HG03521 (cell line): ENCODE measurements around the gene DPP10.
"Not testable (repeated sequence)": the region's sequence is repeated elsewhere in the genome, so short reads cannot be mapped to it uniquely, and the experiment has no call there.

Experiments used
- ATAC-seq: cut with Tn5 transposase; IDR thresholded peaks from one replicate; pipeline ENCODE4 v1.9.1; 2021; ENCODE audit warnings: mild to moderate bottlenecking, moderate library complexity; ENCODE audit not compliant: unreplicated experiment

DPP10 gene

DNA sequence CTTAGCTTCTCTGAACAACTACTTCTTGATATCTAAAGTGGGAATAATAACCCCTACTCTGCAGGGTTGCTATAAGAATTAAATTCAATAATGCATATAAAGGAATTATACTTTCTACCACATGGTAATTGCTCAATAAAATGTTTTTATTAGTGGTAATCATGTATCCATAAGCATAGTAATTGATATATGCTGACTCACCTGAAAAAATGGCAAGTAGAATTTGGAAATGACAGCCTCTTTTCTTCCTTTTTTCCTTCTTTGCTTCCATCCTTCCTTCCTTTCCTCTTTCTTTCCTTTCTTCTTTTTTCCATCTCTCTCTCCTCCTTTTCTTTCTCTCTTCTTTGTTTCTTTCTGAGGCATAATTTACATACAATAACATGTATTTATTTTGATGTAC is 65.3 kb downstream of the DPP10 start:
- ATAC-seq: no peak

DNA sequence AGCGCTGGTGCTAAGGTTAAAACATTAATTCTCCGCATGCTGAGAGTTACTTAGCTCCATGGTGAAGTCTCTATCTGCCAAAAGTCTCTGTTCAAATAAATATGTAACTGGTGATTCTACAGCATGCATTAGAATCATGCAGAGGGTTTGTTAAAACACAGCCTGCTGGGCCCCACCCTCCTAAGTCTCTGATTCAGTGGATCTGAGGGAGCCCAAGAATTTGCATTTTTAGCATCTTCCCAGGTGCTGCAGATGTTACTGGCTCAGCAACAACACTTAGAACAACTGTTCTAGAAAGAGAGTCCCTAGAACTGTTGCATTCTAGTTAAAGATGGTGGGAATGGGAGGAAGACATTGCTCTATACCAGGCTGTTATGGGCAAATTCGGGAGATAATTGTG is 73.4 kb downstream of the DPP10 start:
- ATAC-seq: no peak

DNA sequence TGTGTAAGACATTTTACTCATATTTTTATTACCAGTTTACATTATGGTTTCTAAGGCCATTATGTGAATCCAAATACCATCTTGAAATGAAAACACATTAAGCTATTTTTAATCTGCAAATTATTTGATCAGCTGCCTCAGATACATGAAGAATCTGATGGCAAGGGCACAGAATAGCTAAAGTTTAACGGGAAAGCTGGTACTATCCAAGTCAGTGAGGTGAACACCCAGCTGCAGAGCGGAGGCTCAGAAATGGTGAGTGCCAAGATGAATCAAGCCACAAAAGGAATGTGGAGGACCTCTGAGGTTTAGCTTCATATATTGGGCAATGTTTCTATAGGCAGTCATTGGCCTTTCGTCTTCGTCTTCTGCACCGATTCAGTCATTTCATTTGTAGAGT is 75.1 kb downstream of the DPP10 start:
- ATAC-seq: no peak

DNA sequence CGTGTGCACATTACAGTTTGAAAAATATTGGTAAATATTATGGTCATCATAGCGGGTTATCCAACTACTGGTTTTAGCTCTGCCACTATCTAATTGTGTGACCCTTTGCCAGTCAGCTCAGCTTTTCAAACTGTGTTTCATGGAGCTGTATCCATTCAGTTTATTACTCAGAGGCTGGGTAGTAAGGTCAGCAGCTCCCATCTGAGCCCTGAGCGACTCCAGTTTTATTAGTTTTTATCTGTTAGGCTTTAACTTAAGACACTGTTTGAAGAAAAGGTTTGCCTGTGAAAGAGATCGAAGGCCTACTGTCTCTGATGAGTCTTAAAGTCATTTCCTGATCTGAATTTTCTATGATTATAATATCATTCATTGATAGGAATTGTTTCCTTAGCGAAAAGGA is 76.3 kb downstream of the DPP10 start:
- no peak for ATAC-seq

- ATAC-seq: not testable (repeated sequence)
These were observed 80.2 kb downstream of the DPP10 start for GRCh38 chr2:114522612-114523011.

- no peak for ATAC-seq
These were observed 83.5 kb downstream of the DPP10 start for GRCh38 chr2:114525955-114526354.

- no peak for ATAC-seq
These were observed 84.4 kb downstream of the DPP10 start for GRCh38 chr2:114526841-114527240.

DNA sequence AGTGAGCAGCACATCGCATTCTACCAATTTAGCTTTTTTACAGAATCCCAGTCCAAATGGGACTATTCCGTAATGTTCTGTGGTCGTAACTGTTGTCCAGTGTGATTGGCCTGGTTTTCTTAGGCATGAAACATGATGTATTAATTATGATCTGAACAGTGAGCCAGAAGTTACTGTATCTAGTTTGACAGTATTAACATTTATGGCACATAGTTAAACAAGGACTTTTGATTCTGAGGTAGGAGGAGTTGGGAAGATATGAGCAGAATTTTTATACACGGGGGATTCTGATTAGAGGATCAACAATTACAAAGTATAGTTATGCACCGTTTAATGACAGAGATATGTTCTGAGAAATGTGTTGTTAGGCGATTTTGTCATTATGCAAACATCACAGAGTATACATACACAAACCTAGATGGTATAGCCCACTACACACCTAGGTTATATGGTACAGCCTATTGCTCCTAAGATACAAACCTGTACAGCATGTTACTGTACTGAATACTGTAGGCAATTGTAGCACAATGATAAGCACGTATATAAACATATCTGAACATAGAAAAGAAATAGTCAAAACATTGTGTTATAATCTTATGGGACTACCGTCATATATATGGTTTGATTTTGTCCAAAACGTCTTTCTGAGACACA is 85.0 kb downstream of the DPP10 start:
- ATAC-seq: no peak

- no peak for ATAC-seq
These were observed 92.0 kb downstream of the DPP10 start for GRCh38 chr2:114534116-114535084.

- ATAC-seq: no peak
These were observed 95.3 kb downstream of the DPP10 start for GRCh38 chr2:114537777-114538176.

- no peak for ATAC-seq
These were observed 100.3 kb downstream of the DPP10 start for GRCh38 chr2:114542695-114543094.

GRCh38 chr2:114543236-114543766 is 100.9 kb downstream of the DPP10 start:
- ATAC-seq: no peak

DNA sequence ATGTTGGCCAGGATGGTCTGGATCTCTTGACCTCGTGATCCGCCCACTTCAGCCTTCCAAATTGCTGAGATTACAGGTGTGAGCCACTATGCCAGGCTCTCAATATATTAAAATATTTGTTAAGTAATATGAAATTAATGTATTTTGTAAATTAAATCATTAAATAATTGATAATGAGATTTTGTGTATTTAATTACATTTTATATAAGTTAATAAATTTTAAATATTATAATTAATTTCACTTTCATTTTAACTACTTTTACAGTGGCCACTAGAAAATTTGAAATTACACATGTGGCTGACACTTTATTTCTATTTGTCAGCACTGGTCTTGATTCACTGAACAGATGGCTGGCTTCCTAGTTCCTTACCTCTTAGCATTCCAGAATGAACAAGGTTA is 102.6 kb downstream of the DPP10 start:
- no peak for ATAC-seq

DNA sequence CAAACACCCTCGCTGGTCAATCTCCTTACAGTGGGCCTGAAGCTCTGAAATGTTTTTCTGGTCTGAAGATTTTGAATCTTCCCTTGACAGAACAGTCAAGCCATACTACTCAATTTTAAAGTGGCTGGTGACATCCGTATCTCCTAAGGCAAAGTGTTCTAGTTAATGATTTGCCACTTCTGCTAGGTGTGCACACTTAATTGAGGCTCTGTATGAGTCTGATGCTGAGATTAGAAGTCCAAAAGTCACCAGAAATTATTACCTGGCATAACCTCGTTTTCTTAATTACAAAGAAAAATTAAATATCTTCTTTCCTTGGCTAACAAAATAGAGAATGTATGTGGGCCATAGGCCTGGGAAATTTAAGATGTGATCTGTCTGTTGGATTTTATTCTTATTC is 104.1 kb downstream of the DPP10 start:
- no peak for ATAC-seq

DNA sequence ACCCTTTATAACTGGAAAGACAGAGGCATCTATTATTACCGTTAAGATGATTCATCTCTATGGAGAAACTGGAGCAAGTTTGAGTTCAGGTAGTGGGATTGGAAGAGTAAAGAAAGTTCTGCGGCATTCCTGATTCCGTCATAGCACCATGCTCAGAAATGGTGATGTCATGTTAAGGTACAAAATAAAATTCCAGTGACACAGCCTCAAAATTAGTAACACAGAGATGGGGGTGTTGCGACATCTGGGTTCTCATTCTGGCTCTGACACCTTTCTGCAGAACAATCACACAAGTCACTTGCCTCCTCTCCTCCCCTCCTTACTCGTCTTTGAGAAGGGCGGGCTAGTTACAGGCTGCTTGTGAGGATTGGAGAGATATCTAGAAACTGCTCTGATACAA is 105.7 kb downstream of the DPP10 start:
- no peak for ATAC-seq

DNA sequence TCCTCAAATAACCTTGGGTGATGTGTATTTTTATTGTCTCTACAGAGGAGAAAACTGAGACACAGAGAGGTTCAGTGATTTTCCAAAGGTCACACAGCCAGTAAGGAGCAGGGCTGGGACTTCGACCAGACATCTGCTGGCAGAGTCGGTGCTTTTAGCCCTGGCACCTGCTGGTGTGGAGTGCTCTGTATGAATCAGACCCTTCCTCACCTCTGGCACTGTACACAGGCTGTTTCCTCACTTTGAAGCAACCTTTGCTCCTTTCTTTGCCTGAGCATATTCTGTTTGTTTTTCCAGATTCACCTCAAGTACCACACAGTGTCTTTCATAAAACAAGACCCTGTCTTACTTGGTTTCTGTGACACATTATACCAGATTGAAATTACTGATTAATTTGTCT is 107.9 kb downstream of the DPP10 start:
- no peak for ATAC-seq

DNA sequence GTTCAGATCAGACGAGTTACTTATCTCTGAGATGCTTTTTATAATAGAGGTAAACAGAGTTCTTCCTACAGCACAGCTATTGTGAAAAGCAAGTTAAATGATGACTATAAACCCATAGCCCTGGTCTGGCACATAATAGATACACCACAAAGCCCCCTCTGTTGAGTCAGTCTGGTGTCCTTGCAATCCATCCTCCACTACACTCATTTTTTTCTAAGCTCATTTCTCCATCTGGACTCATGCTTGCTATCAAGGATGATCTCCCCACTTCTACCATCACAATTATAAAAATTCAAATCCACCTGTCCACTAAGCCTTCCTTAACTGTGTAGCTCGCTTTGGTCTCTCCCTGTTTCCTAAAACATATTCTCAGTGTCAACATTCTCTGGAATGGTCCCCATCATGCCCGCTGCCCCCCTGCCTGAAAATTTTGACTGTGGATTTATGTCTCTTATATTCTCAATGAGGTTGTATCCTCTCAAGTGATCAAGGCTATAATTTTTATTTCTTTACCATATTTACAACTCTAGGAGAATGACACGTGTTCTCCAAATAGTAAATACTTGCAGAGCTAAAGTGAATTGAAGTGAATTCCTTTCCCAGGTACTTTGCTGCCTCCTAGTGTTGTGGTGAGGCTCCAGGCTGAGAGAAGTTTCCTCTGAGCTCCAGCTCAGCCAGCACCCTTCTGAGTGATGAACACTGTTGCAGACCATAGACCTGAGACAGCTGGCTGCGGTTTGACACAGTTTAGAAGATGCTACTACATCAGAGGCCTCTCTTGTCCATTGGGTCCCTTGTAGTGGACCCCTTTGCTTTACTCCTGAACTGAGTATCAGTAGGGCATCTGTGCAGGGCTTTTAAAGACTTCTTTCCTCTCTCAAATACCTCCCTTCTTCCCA is 108.7 kb downstream of the DPP10 start:
- ATAC-seq: no peak

- no peak for ATAC-seq
These were observed 110.6 kb downstream of the DPP10 start for GRCh38 chr2:114553027-114553426.

DNA sequence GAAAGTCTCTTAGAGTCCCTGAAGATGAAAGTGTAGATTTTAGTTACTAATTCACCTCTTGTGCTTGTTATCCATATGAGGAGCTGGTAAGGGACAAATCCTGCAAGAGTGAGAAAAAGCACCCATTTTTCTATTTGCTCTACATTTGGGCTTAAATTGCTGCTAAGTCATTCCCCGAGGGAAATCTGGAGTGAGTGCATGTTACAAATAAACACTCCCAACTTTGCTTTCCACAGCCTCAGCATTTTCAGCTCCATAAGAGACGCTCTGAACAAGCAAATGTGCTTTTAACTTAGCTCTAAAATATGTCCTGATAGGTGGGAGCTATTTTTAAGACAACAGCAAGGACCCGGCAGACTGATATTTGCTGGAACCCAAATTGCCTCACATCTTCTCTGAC is 126.7 kb downstream of the DPP10 start:
- ATAC-seq: no peak

GRCh38 chr2:114577657-114578056 is 135.2 kb downstream of the DPP10 start:
- no peak for ATAC-seq

DNA sequence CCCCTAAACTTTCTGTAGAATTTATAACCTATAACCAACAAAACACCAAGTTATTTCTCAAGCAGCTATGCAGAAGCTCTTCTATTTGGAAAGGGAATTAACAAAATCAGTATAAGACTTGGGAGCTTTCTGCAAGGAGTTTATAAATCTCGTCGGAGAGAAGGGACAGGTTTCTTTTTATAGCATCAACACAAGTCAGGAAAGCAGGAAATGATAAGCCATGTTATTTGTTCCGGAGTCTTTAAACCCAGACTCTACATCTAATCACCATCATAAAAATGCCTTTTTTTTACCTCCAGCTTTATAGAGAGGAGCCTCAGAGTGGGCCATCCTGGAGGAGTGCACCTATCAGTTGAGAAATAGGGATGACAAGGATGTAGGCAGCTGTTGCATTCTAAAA is 137.1 kb downstream of the DPP10 start:
- no peak for ATAC-seq
